Measurements from ENCODE around the gene CUL4B.

- TF ChIP-seq CTCF (IDR thresholded peaks at IDR 0.05) = no peak
- TF ChIP-seq POLR2A (IDR thresholded peaks at IDR 0.05) = no peak
Measured at GRCh38 chrX:120499301-120500072, 61.3 kb downstream of the CUL4B start.
